Lower lobe of right lung (tissue), 2 donors: ENCODE data around the gene SLC8A1. TPM values are rescaled to one million over a fixed set of nuclear protein-coding genes. Genes with fewer than 3 reads are reported as not detected.

Experiments used
- ATAC-seq, 2 donors: fragments of 200-7000 bp; cut with Tn5 transposase; one replicate each; pipeline ENCODE4 v1.9.1; 2020 to 2022; ENCODE audit warnings: mild to moderate bottlenecking in 2 of 2, moderate library complexity in 2 of 2
- DNase-seq: peaks from one replicate; pipeline ENCODE4 v3.0.0-alpha.2; 2020
- H3K27ac ChIP-seq: fragments of 200-600 bp; one replicate; pipeline ENCODE4 v1.8.0; 2022
- H3K27me3 ChIP-seq: fragments of 200-600 bp; one replicate; pipeline ENCODE4 v1.8.0; 2022; ENCODE audit warnings: low read depth
- H3K36me3 ChIP-seq: fragments of 200-600 bp; one replicate; pipeline ENCODE4 v1.8.0; 2022; ENCODE audit warnings: mild to moderate bottlenecking
- H3K4me1 ChIP-seq: fragments of 200-600 bp; one replicate; pipeline ENCODE4 v1.8.0; 2022
- H3K4me3 ChIP-seq: fragments of 200-600 bp; one replicate; pipeline ENCODE4 v1.8.0; 2022; ENCODE audit warnings: mild to moderate bottlenecking
- H3K9me3 ChIP-seq: fragments of 200-600 bp; one replicate; pipeline ENCODE4 v1.8.0; 2022
- intact Hi-C: fragments of 100-400 bp; cut with DNase I; formaldehyde crosslinking; loops from one replicate; pipeline ENCODE4 v1.11.0; 2022
- total RNA-seq: library from RNA; stranded (reverse); fragmentation: NEBNext Ultra II Directional; extraction: Animal tissue kit (Norgen Biotek cat#: 25700); gene quantifications from one replicate; pipeline ENCODE4 v1.2.1, GENCODE V29; 2021
- TF ChIP-seq, protein P1 (sequence below): fragments of 200-600 bp; IDR thresholded peaks from one replicate; pipeline ENCODE4 v1.8.0; 2022; ENCODE audit warnings: antibody characterized with exemption, mild to moderate bottlenecking
- donor health status: DM: no; HTN: yes; CAD: no; lungs with severe emphysema.

SLC8A1 gene
- total RNA-seq, 1 donor from 2014 or later: 58.5 TPM

- no peaks in the 10 kb centered on the region for H3K9me3 ChIP-seq
- peaks cover 21% of the 10 kb centered on the region for H3K4me1 ChIP-seq
- no peak overlapping the region for H3K27ac ChIP-seq
- no peak for ATAC-seq
- intact Hi-C loops: no loop called here
- TF ChIP-seq, protein P1, sequence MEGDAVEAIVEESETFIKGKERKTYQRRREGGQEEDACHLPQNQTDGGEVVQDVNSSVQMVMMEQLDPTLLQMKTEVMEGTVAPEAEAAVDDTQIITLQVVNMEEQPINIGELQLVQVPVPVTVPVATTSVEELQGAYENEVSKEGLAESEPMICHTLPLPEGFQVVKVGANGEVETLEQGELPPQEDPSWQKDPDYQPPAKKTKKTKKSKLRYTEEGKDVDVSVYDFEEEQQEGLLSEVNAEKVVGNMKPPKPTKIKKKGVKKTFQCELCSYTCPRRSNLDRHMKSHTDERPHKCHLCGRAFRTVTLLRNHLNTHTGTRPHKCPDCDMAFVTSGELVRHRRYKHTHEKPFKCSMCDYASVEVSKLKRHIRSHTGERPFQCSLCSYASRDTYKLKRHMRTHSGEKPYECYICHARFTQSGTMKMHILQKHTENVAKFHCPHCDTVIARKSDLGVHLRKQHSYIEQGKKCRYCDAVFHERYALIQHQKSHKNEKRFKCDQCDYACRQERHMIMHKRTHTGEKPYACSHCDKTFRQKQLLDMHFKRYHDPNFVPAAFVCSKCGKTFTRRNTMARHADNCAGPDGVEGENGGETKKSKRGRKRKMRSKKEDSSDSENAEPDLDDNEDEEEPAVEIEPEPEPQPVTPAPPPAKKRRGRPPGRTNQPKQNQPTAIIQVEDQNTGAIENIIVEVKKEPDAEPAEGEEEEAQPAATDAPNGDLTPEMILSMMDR: no peak
- no peaks in the 10 kb centered on the region for H3K27me3 ChIP-seq
- no peaks in the 10 kb centered on the region for H3K36me3 ChIP-seq
- DNase-seq: no peak
- H3K4me3 ChIP-seq: no peak overlapping the region
Measured at GRCh38 chr2:40243581-40244187, 208.2 kb downstream of the SLC8A1 start.

DNA sequence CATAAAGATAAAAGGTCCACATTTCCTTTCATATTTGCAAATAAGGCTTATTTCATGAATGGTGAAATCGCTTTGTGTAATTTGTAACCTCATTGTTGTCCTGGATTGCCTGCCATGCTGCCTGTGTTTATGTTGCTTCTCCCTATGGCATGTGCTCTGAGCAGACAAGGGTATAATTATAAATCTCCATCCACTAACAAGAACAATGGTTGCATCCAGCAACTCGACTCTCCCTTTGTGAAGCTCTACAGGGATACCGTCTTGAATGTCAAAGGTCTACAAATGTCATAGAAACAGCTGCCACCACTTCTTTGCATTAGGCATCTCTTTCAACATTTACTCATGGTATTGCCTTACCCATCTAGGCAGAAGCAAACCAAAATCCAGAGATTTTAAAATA lies 209.6 kb downstream of the SLC8A1 start:
- ATAC-seq (no peak), DNase-seq (no peak)
- no peaks in the 10 kb centered on the region for H3K27me3 ChIP-seq
- no peaks in the 10 kb centered on the region for H3K36me3 ChIP-seq
- H3K4me1 ChIP-seq: peaks cover 21% of the 10 kb centered on the region
- TF ChIP-seq, protein P1: no peak
- H3K4me3 ChIP-seq: no peak overlapping the region
- intact Hi-C loops: no loop called here
- H3K27ac ChIP-seq: no peak overlapping the region
- no peaks in the 10 kb centered on the region for H3K9me3 ChIP-seq

DNA sequence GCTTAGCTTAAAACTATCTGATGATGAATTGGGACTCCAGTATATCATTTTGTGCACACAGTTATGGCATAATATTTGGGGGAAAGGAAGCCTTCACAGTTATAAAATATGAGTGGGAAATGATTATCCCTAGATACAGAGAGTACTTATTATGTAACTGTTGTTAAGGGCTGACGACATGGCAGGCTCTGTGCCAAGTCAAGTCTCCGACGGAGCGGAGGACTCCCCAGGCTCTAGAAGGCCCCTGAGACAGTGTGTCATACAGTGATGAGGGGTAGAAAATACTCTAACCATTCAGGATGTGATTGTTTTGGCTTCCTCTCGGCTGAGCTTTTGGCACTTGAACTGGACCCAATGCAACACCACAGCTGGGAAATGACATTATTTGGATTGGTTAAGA lies 211.8 kb downstream of the SLC8A1 start:
- TF ChIP-seq, protein P1: no peak
- no peaks in the 10 kb centered on the region for H3K27me3 ChIP-seq
- H3K27ac ChIP-seq: peak overlapping the region; percentile 47
- ATAC-seq: peak; percentile 92
- peak; percentile 78 for DNase-seq
- no peaks in the 10 kb centered on the region for H3K9me3 ChIP-seq
- peaks cover 21% of the 10 kb centered on the region for H3K4me1 ChIP-seq
- no peak overlapping the region for H3K4me3 ChIP-seq
- no peaks in the 10 kb centered on the region for H3K36me3 ChIP-seq
- intact Hi-C loops: no loop called here

GRCh38 chr2:40230707-40231432 lies 221.0 kb downstream of the SLC8A1 start:
- H3K4me1 ChIP-seq: no peaks in the 10 kb centered on the region
- intact Hi-C loops: no loop called here
- TF ChIP-seq, protein P1: no peak
- no peaks in the 10 kb centered on the region for H3K36me3 ChIP-seq
- H3K27me3 ChIP-seq: no peaks in the 10 kb centered on the region
- DNase-seq: no peak
- H3K4me3 ChIP-seq: no peak overlapping the region
- ATAC-seq: no peak
- H3K27ac ChIP-seq: no peak overlapping the region
- H3K9me3 ChIP-seq: no peaks in the 10 kb centered on the region

GRCh38 chr2:40230186-40230585 lies 221.7 kb downstream of the SLC8A1 start:
- no peaks in the 10 kb centered on the region for H3K27me3 ChIP-seq
- H3K4me1 ChIP-seq: no peaks in the 10 kb centered on the region
- H3K36me3 ChIP-seq: no peaks in the 10 kb centered on the region
- no peak for ATAC-seq
- intact Hi-C loops: no loop called here
- no peaks in the 10 kb centered on the region for H3K9me3 ChIP-seq
- no peak overlapping the region for H3K4me3 ChIP-seq
- TF ChIP-seq, protein P1: no peak
- no peak overlapping the region for H3K27ac ChIP-seq
- DNase-seq: no peak
